Measurements from ENCODE around the gene CD96.

Gene CD96

GRCh38 chr3:111592143-111592542 is 50.1 kb downstream of the CD96 start:
- H3K27ac ChIP-seq, result peak overlapping the region; percentile 97
- no peak for DNase-seq (ENCODE audit: low read depth, low spot score)

GRCh38 chr3:111592936-111593335 is 50.9 kb downstream of the CD96 start:
- H3K27ac ChIP-seq, result peak overlapping the region; percentile 97
- DNase-seq (ENCODE audit: low read depth, low spot score), result no peak

- no peak for DNase-seq (ENCODE audit: low read depth, low spot score)
- H3K27ac ChIP-seq, result peak overlapping the region; percentile 97
Observed at GRCh38 chr3:111593666-111594065, 51.7 kb downstream of the CD96 start.

GRCh38 chr3:111594205-111594604 is 52.2 kb downstream of the CD96 start:
- peak overlapping the region; percentile 97 for H3K27ac ChIP-seq
- DNase-seq (ENCODE audit: low read depth, low spot score), result no peak

- peak overlapping the region; percentile 97 for H3K27ac ChIP-seq
Observed at GRCh38 chr3:111594781-111595180, 52.8 kb downstream of the CD96 start.

GRCh38 chr3:111595232-111595631 is 53.2 kb downstream of the CD96 start, which contains the start of gene ZBED2:
TSS of gene ZBED2 (minus strand) at chr3:111595346. CDS start at chr3:111594201, 1,145 bp downstream.
- DNase-seq (ENCODE audit: low read depth, low spot score), result peak; percentile 90
- H3K27ac ChIP-seq, result peak within 1 kb of the TSS; percentile 97

More at GRCh38 chr3:111594781-111595180, 52.8 kb downstream of the CD96 start:
- DNase-seq (ENCODE audit: low read depth, low spot score), result no peak

GRCh38 chr3:111596328-111596727 is 54.3 kb downstream of the CD96 start:
- no peak for DNase-seq (ENCODE audit: low read depth, low spot score)
- peak overlapping the region; percentile 97 for H3K27ac ChIP-seq

GRCh38 chr3:111598139-111598538 is 56.1 kb downstream of the CD96 start:
- DNase-seq (ENCODE audit: low read depth, low spot score), result no peak
- no peak overlapping the region for H3K27ac ChIP-seq

GRCh38 chr3:111598552-111598951 is 56.6 kb downstream of the CD96 start:
- H3K27ac ChIP-seq, result no peak overlapping the region
- DNase-seq (ENCODE audit: low read depth, low spot score), result no peak

GRCh38 chr3:111601810-111602209 is 59.8 kb downstream of the CD96 start:
- H3K27ac ChIP-seq, result no peak overlapping the region
- DNase-seq (ENCODE audit: low read depth, low spot score), result no peak

- no peak for DNase-seq (ENCODE audit: low read depth, low spot score)
- no peak overlapping the region for H3K27ac ChIP-seq
Observed at GRCh38 chr3:111603679-111604078, 61.7 kb downstream of the CD96 start.

GRCh38 chr3:111604119-111604518 is 62.1 kb downstream of the CD96 start:
- DNase-seq (ENCODE audit: low read depth, low spot score), result no peak
- no peak overlapping the region for H3K27ac ChIP-seq

GRCh38 chr3:111605018-111605417 is 63.0 kb downstream of the CD96 start:
- no peak for DNase-seq (ENCODE audit: low read depth, low spot score)
- H3K27ac ChIP-seq, result peak overlapping the region; percentile 23

- H3K27ac ChIP-seq, result peak overlapping the region; percentile 23
- DNase-seq (ENCODE audit: low read depth, low spot score), result no peak
Observed at GRCh38 chr3:111605493-111605892, 63.5 kb downstream of the CD96 start.

GRCh38 chr3:111607240-111607920 is 65.4 kb downstream of the CD96 start:
- H3K27ac ChIP-seq, result peak overlapping the region; percentile 100
- DNase-seq (ENCODE audit: low read depth, low spot score), result no peak

GRCh38 chr3:111608383-111608782 is 66.4 kb downstream of the CD96 start:
- no peak for DNase-seq (ENCODE audit: low read depth, low spot score)
- H3K27ac ChIP-seq, result peak overlapping the region; percentile 100

- DNase-seq (ENCODE audit: low read depth, low spot score), result no peak
- H3K27ac ChIP-seq, result peak overlapping the region; percentile 100
Observed at GRCh38 chr3:111609700-111610099, 67.7 kb downstream of the CD96 start.

GRCh38 chr3:111610189-111610588 is 68.2 kb downstream of the CD96 start:
- DNase-seq (ENCODE audit: low read depth, low spot score), result peak; percentile 54
- peak overlapping the region; percentile 100 for H3K27ac ChIP-seq

- peak; percentile 95 for DNase-seq (ENCODE audit: low read depth, low spot score)
- H3K27ac ChIP-seq, result peak overlapping the region; percentile 100
Observed at GRCh38 chr3:111610612-111611054, 68.6 kb downstream of the CD96 start.

- H3K27ac ChIP-seq, result no peak overlapping the region
- DNase-seq (ENCODE audit: low read depth, low spot score), result no peak
Observed at GRCh38 chr3:111613294-111613693, 71.3 kb downstream of the CD96 start.

GRCh38 chr3:111615880-111616279 is 73.9 kb downstream of the CD96 start:
- H3K27ac ChIP-seq, result no peak overlapping the region
- no peak for DNase-seq (ENCODE audit: low read depth, low spot score)
